Measurements from ENCODE around the gene CYP2E1.
"Not testable (repeated sequence)": the region's sequence is repeated elsewhere in the genome, so short reads cannot be mapped to it uniquely, and the experiment has no call there.

CYP2E1 gene

GRCh38 chr10:133515471-133515870 is 11.7 kb upstream of the CYP2E1 start:
- TF ChIP-seq, protein P1, sequence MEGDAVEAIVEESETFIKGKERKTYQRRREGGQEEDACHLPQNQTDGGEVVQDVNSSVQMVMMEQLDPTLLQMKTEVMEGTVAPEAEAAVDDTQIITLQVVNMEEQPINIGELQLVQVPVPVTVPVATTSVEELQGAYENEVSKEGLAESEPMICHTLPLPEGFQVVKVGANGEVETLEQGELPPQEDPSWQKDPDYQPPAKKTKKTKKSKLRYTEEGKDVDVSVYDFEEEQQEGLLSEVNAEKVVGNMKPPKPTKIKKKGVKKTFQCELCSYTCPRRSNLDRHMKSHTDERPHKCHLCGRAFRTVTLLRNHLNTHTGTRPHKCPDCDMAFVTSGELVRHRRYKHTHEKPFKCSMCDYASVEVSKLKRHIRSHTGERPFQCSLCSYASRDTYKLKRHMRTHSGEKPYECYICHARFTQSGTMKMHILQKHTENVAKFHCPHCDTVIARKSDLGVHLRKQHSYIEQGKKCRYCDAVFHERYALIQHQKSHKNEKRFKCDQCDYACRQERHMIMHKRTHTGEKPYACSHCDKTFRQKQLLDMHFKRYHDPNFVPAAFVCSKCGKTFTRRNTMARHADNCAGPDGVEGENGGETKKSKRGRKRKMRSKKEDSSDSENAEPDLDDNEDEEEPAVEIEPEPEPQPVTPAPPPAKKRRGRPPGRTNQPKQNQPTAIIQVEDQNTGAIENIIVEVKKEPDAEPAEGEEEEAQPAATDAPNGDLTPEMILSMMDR (IDR thresholded peaks at IDR 0.05; ENCODE audit: insufficient read depth, low read depth, low read length, missing control alignments), result no peak
- no peak for DNase-seq (ENCODE audit: low read depth)
- H3K4me3 ChIP-seq (ENCODE audit: low read length), result no peak overlapping the region

- TF ChIP-seq, protein P1 (IDR thresholded peaks at IDR 0.05; ENCODE audit: insufficient read depth, low read depth, low read length, missing control alignments), result no peak
- no peak for DNase-seq (ENCODE audit: low read depth)
- no peak overlapping the region for H3K4me3 ChIP-seq (ENCODE audit: low read length)
Measured at GRCh38 chr10:133516057-133516456, 11.1 kb upstream of the CYP2E1 start.

GRCh38 chr10:133518517-133518916 is 8.6 kb upstream of the CYP2E1 start:
- not testable (repeated sequence) for H3K4me3 ChIP-seq (ENCODE audit: low read length); DNase-seq (ENCODE audit: low read depth)

GRCh38 chr10:133520193-133520738 is 6.9 kb upstream of the CYP2E1 start:
- peak; percentile 42 for DNase-seq (ENCODE audit: low read depth)
- H3K4me3 ChIP-seq (ENCODE audit: low read length), result no peak overlapping the region
- TF ChIP-seq, protein P1 (IDR thresholded peaks at IDR 0.05; ENCODE audit: insufficient read depth, low read depth, low read length, missing control alignments), result peak; percentile 57

- H3K4me3 ChIP-seq (ENCODE audit: low read length), result no peak overlapping the region
- TF ChIP-seq, protein P1 (IDR thresholded peaks at IDR 0.05; ENCODE audit: insufficient read depth, low read depth, low read length, missing control alignments), result no peak
- peak; percentile 60 for DNase-seq (ENCODE audit: low read depth)
Measured at GRCh38 chr10:133523631-133524203, 3.4 kb upstream of the CYP2E1 start.

GRCh38 chr10:133525444-133525843 is 1.7 kb upstream of the CYP2E1 start:
- H3K4me3 ChIP-seq (ENCODE audit: low read length), result no peak overlapping the region
- TF ChIP-seq, protein P1 (IDR thresholded peaks at IDR 0.05; ENCODE audit: insufficient read depth, low read depth, low read length, missing control alignments), result no peak
- no peak for DNase-seq (ENCODE audit: low read depth)

DNA sequence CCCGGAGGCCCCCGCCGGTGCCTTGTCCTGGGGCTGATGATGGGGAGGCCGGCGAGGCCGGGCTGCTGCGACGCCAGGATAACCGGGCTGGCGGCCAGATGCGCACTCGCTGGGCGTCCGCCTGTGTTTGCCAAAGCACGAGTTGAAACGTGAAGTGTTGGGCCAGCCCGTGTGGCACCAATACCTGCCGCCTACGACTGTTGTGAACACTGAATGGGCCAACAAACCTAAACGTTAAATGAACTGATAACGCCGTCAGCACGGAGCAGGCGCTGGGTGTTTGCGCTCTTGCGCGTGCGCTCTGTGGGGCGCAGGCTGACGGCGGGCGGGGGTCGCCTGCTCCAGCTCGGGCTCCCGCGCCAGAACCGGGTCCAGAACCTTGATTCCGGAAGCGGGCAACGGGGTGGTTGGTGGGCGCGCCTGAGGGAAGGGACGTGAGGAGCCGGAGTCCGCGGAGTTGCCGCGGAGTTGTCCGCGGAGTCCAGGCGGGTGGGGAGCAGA is 658 bp downstream of the CYP2E1 start:
- H3K4me3 ChIP-seq (ENCODE audit: low read length), result no peak overlapping the region
- TF ChIP-seq, protein P1 (IDR thresholded peaks at IDR 0.05; ENCODE audit: insufficient read depth, low read depth, low read length, missing control alignments), result no peak

More for the DNA sequence above, 658 bp downstream of the CYP2E1 start:
- no peak for DNase-seq (ENCODE audit: low read depth)
